ENCODE measurements around the gene TMEM132D. TPM values are rescaled to one million over a fixed set of nuclear protein-coding genes. Genes with fewer than 3 reads are reported as not detected.

The TMEM132D gene
- total RNA-seq, 1 donor from 2014 or later, result 0.19 TPM

- Mint-ChIP-seq H3K27ac (ENCODE audit: unreplicated experiment) (no peak overlapping the region), H3K4me1 (no peaks in the 10 kb centered on the region), H3K36me3 (ENCODE audit: low read depth) (no peaks in the 10 kb centered on the region), H3K27me3 (ENCODE audit: low read depth) (peaks cover 3% of the 10 kb centered on the region), H3K9me3 (peaks cover 2% of the 10 kb centered on the region), H3K4me3 (no peak overlapping the region)
- TF ChIP-seq CTCF (conservative IDR thresholded peaks at IDR 0.05), result no peak
- DNase-seq (ENCODE audit: low read depth, low spot score), result no peak
Observed at GRCh38 chr12:129494766-129495165, 409.1 kb downstream of the TMEM132D start.

GRCh38 chr12:129494260-129494659 is 409.6 kb downstream of the TMEM132D start:
- Mint-ChIP-seq H3K27ac (ENCODE audit: unreplicated experiment) (no peak overlapping the region), H3K27me3 (ENCODE audit: low read depth) (peaks cover 3% of the 10 kb centered on the region), H3K4me3 (no peak overlapping the region), H3K36me3 (ENCODE audit: low read depth) (no peaks in the 10 kb centered on the region), H3K4me1 (no peaks in the 10 kb centered on the region), H3K9me3 (peaks cover 2% of the 10 kb centered on the region)
- no peak for TF ChIP-seq CTCF (conservative IDR thresholded peaks at IDR 0.05)
- no peak for DNase-seq (ENCODE audit: low read depth, low spot score)

GRCh38 chr12:129489100-129489676 is 414.6 kb downstream of the TMEM132D start:
- no peaks in the 10 kb centered on the region for H3K27me3 Mint-ChIP-seq (ENCODE audit: low read depth)
- no peak for TF ChIP-seq CTCF (conservative IDR thresholded peaks at IDR 0.05)
- no peak overlapping the region for H3K4me3 Mint-ChIP-seq
- H3K36me3 Mint-ChIP-seq (ENCODE audit: low read depth), result no peaks in the 10 kb centered on the region
- H3K27ac Mint-ChIP-seq (ENCODE audit: unreplicated experiment), result no peak overlapping the region
- DNase-seq (ENCODE audit: low read depth, low spot score), result no peak
- H3K4me1 Mint-ChIP-seq, result no peaks in the 10 kb centered on the region
- peaks cover 2% of the 10 kb centered on the region for H3K9me3 Mint-ChIP-seq

- Mint-ChIP-seq H3K4me1 (no peaks in the 10 kb centered on the region), H3K36me3 (ENCODE audit: low read depth) (no peaks in the 10 kb centered on the region), H3K9me3 (peaks cover 2% of the 10 kb centered on the region), H3K27me3 (ENCODE audit: low read depth) (no peaks in the 10 kb centered on the region), H3K27ac (ENCODE audit: unreplicated experiment) (no peak overlapping the region), H3K4me3 (no peak overlapping the region)
- no peak for TF ChIP-seq CTCF (conservative IDR thresholded peaks at IDR 0.05)
- no peak for DNase-seq (ENCODE audit: low read depth, low spot score)
Observed at GRCh38 chr12:129486931-129487330, 416.9 kb downstream of the TMEM132D start.

- no peaks in the 10 kb centered on the region for H3K4me1 Mint-ChIP-seq
Observed at GRCh38 chr12:129483111-129483893, 420.5 kb downstream of the TMEM132D start.

More at GRCh38 chr12:129483111-129483893, 420.5 kb downstream of the TMEM132D start:
- Mint-ChIP-seq H3K4me3 (no peak overlapping the region), H3K27me3 (ENCODE audit: low read depth) (peaks cover 3% of the 10 kb centered on the region), H3K36me3 (ENCODE audit: low read depth) (no peaks in the 10 kb centered on the region), H3K9me3 (no peaks in the 10 kb centered on the region), H3K27ac (ENCODE audit: unreplicated experiment) (no peak overlapping the region)
- TF ChIP-seq CTCF (conservative IDR thresholded peaks at IDR 0.05), result no peak
- no peak for DNase-seq (ENCODE audit: low read depth, low spot score)

All from neural crest cell (in vitro differentiated cells).